Measurements from ENCODE around the gene SPOPL. TPM values are rescaled to one million over a fixed set of nuclear protein-coding genes. Genes with fewer than 3 reads are reported as not detected.

The SPOPL gene
- total and polyA plus RNA-seq, 9 of the 15 experiments (the other 6 are each of a cell fraction or from before 2014, with no cell fraction given): 0.53 to 6.1 (median 4.1) TPM

DNA sequence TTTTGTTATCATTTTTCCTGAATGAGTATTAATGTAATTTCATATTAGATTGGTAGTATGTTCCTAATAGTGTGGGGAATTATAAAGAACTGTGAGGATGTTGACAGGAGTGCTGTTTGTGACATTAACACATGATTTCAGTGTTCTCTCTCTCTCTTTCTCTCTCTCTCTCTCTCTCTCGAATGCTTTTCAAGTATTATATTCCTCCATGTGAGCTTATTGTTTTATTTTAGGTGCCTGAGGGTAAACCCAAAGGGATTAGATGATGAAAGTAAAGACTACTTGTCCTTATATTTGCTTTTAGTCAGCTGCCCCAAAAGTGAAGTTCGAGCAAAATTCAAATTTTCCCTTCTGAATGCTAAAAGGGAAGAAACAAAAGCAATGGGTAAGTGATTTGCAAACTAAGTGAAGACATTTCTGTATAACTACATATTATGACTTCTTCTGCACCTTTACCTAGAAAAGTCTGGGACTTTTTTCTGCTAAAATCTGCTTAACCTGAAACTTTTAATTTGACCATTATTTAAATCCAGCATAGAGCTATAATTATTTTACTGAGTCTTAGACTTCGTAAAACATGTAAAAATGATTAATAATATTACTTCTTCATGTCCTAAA is 49.2 kb downstream of the SPOPL start (continued):
- TF ChIP-seq, protein P1, sequence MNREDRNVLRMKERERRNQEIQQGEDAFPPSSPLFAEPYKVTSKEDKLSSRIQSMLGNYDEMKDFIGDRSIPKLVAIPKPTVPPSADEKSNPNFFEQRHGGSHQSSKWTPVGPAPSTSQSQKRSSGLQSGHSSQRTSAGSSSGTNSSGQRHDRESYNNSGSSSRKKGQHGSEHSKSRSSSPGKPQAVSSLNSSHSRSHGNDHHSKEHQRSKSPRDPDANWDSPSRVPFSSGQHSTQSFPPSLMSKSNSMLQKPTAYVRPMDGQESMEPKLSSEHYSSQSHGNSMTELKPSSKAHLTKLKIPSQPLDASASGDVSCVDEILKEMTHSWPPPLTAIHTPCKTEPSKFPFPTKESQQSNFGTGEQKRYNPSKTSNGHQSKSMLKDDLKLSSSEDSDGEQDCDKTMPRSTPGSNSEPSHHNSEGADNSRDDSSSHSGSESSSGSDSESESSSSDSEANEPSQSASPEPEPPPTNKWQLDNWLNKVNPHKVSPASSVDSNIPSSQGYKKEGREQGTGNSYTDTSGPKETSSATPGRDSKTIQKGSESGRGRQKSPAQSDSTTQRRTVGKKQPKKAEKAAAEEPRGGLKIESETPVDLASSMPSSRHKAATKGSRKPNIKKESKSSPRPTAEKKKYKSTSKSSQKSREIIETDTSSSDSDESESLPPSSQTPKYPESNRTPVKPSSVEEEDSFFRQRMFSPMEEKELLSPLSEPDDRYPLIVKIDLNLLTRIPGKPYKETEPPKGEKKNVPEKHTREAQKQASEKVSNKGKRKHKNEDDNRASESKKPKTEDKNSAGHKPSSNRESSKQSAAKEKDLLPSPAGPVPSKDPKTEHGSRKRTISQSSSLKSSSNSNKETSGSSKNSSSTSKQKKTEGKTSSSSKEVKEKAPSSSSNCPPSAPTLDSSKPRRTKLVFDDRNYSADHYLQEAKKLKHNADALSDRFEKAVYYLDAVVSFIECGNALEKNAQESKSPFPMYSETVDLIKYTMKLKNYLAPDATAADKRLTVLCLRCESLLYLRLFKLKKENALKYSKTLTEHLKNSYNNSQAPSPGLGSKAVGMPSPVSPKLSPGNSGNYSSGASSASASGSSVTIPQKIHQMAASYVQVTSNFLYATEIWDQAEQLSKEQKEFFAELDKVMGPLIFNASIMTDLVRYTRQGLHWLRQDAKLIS (CRISPR knock-in tag; IDR thresholded peaks at IDR 0.05): no peak

DNA sequence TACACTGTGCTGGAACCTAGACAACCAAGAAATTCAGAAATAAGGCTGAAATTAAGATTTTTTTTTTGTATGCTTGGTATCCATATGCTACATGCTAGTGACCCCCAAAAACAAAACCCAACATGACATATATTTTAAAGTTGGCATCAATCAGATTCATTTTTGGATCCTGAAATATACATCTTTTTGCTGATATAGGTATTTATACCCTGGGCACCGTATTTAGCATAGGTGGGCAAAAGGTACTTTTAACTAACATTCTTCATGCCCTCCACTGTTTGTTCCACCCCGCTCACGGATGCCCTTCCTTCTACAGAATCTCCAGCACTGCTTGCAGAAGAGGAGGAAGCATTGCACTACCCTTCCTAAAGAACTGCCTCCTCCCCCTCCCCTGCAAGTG is 52.6 kb downstream of the SPOPL start:
- Histone ChIP-seq H3K9me3 (replicated peaks; ENCODE audit: control insufficient read depth, insufficient read depth, low read depth, low read length) (no peaks in the 10 kb centered on the region), H3K27ac (ENCODE audit: extremely low read depth, low read depth, low read length) (no peak overlapping the region), H3K4me2 (ENCODE audit: insufficient read depth, low read length) (no peak overlapping the region), H3K27me3 (ENCODE audit: control insufficient read depth in 2 of 2, insufficient read depth in 2 of 2, low read length in 2 of 2) (no peaks in the 10 kb centered on the region), H3K9ac (ENCODE audit: insufficient read depth in 1 of 2, low read depth in 2 of 2, low read length in 2 of 2) (no peak overlapping the region), H3K9me1 (ENCODE audit: control insufficient read depth, insufficient read depth, low read length) (no peaks in the 10 kb centered on the region), H3K4me3 (no peak overlapping the region), H3K79me2 (ENCODE audit: control insufficient read depth, insufficient read depth, low read length) (no peaks in the 10 kb centered on the region), H4K20me1 (replicated peaks; ENCODE audit: control insufficient read depth, insufficient read depth, low read length) (no peaks in the 10 kb centered on the region), H3K36me3 (ENCODE audit: control insufficient read depth, insufficient read depth, low read length) (no peaks in the 10 kb centered on the region; the same call in 2 of the 3 replicates), H2AFZ (ENCODE audit: low read depth, low read length) (no peak overlapping the region), H3K4me1 (replicated peaks in 1 of 2; ENCODE audit: control insufficient read depth in 2 of 2, insufficient read depth in 2 of 2, low read length in 2 of 2) (no peaks in the 10 kb centered on the region)
- DNase-seq (ENCODE audit: extremely low read depth in 1 of 4, low spot score in 3 of 4) (no peak), ATAC-seq (no peak), FAIRE-seq (no peak)
- WGBS (ENCODE audit: insufficient coverage, low coverage, missing lambda C conversion rate): 96% methylated on average over 3 of the region's 3 CpGs
- BruUV-seq (replicated peaks): no TSS peak
- in situ Hi-C loops (cut with MboI) (no loop called here), intact Hi-C loops (cut with micrococcal nuclease) (no loop called here)
- CTCF ChIA-PET (ENCODE audit: low intra/inter-chr PET ratio): no interaction called here
- POLR2A ChIA-PET: no interaction called here
- TF ChIP-seq U2AF1 (optimal IDR thresholded peaks at IDR 0.05; ENCODE audit: low read depth, low read length) (no peak), SMC3 (conservative IDR thresholded peaks at IDR 0.05; ENCODE audit: insufficient read depth, low read depth, low read length) (no peak), ZNF316 (IDR thresholded peaks at IDR 0.05) (peak; percentile 26; the same call in 1 of the 2 replicates), FOXJ2 (tag; IDR thresholded peaks at IDR 0.05) (no peak)
